ENCODE measurements around the gene MBD1.
"Not testable (repeated sequence)": the region's sequence is repeated elsewhere in the genome, so short reads cannot be mapped to it uniquely, and the experiment has no call there.

MBD1 gene

GRCh38 chr18:50288348-50289107 is 7.2 kb upstream of the MBD1 start:
- not testable (repeated sequence) for DNase-seq

GRCh38 chr18:50287441-50288347 is 6.4 kb upstream of the MBD1 start, which contains the start of gene CXXC1:
CXXC1 (minus strand) TSS chr18:50287692; CDS start chr18:50287589, 103 bp downstream.
- DNase-seq: peak; percentile 99

- DNase-seq: no peak
These were observed 5.7 kb upstream of the MBD1 start for GRCh38 chr18:50287028-50287440.

- peak; percentile 23 for DNase-seq
These were observed 5.2 kb upstream of the MBD1 start for GRCh38 chr18:50286391-50287027.

- DNase-seq: no peak
These were observed 4.5 kb upstream of the MBD1 start for GRCh38 chr18:50285631-50286321.

GRCh38 chr18:50285071-50285470 is 3.7 kb upstream of the MBD1 start:
- no peak for DNase-seq

DNA sequence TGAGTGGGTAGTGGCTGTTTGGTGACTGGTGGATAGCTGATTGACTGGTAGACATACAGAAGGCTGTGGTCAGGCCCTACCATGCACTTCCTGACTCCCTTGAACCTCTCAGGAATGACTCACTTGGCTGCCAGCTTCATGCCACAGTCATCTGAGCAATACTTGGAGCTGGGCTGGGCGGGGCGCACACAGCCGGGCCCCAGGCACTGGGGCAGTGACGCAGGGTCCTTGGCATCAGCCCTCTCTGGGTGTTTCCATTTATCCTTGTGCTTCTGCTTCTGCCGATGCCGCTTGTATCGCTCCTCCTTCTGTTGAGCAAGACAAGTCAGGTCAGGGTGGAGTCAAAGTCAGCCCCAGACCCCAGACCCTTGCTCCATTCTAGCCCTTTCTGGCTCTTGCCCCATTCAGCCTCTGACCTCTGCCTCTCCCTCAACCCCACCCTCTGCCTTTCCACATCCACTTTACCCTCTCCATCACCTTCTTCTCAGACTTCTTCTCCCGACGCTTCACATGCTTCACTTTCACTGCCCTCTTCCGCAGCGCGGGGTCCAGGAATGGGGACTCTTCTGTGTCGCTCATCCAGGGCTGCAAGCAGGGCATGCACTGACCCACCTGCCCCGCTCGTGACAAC is 3.0 kb upstream of the MBD1 start:
- DNase-seq: no peak

- DNase-seq: no peak
These were observed 2.3 kb upstream of the MBD1 start for GRCh38 chr18:50283469-50284209.

DNA sequence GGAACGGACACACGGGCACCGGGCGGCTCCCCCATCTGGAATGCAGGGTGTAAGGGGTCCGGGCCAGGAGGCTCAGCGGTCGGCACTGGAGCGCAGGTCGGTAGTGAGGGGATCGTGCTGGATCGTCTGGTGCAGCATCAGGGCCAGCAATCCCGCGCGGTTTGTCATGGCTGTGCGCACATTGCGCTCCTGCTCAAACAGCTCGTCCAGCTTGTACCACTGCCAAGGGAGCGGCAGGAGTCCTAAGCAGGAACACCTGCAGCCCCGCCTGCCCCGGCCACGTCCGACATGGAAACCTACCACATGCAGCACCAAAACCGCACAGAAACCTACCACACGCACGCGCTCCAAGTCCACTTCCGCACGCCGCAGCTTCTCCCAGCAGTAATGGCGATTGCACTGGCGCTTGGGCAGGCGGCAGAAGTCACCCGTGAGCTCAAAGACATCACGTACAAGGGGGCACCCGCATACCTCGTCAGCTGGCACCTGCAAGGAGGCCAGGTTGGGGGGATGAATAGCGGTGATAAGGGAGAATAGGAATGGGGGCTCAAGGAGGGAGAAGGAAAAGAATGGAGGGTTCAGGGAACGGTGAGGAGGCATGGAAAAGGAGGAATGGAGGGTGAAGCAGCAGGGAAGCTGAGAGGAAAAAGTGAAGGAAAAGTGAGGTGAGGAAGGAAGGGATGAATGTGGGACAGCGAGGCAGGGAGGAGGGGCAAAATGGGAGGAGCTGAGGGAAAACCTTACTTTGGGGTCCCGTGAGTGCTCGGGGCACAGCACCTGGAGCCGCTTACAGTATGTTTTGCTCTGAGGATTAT is 1.4 kb upstream of the MBD1 start:
- no peak for DNase-seq

DNA sequence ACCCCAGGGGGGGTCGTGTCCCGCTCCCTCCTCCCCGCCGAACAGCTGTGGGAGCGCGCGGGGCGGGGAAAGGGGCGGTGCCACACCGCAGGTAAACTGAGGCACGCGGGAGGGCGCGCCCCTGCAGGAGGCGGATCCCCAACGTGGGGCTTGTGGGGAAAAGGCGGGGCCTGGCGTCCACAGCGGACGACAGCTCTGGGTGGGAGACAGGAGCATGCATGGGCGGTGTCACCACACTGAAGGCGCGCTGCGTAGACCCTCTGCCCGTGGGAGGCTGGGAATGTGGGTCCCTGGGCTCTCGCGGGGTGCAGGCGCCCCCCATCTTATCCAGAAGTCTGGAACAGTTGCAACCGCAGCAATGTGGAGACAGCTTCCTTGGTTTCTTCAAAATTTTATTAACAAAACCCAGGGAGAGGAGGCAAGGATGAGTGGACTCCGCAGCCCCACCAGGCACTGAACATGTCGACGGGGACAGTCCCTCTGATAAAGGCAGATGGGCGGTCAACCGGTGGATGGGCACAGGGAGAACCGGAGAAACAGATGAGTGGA is 723 bp upstream of the MBD1 start:
- DNase-seq: no peak

DNA sequence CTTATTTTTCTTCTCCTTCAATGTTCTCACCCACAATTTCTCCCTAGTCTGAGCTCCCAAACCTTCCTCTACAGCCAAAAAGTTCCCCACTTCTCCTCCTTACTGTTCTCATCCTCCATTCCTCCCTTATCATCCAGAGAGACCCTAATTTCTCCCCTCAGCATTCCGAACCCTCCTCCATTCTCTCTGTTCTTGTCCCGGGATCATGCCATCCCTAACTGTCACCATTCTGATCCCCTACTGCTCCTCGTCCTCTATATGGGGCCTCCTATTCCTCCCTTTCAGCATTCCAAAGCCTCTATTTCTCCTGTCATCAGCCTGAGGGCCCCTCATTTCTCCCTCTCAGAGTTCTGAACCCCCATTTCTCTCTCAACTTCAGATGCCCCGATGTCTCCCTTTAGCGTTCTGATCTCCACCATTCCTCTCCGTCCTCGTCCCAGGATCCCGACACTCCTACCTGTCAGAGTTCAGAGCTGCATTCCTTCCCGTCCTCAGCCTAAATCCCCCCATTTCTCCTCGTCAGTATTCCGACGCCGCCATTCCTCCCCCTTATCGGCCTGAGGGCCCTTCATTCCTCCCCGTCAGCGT is 522 bp downstream of the MBD1 start:
- no peak for DNase-seq

DNA sequence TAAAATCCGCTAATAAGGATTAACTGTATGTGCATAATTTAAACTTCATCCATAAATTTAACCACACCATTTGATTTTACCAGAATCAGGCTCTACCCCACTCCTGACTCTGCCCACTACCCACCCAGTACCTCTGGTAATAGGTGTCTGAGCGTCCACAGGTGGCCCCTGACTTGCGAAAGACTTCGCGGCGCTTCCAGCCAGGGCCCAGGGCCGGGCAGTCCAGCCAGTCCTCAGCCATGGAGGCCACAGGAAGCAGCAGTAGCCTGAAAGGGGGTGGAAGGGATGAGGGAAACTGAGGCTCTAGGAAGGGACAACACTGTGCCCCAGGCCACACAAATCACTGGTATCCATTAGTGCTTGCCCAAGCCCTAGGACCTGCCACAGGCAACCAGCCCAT is 1.6 kb downstream of the MBD1 start:
- no peak for DNase-seq

DNA sequence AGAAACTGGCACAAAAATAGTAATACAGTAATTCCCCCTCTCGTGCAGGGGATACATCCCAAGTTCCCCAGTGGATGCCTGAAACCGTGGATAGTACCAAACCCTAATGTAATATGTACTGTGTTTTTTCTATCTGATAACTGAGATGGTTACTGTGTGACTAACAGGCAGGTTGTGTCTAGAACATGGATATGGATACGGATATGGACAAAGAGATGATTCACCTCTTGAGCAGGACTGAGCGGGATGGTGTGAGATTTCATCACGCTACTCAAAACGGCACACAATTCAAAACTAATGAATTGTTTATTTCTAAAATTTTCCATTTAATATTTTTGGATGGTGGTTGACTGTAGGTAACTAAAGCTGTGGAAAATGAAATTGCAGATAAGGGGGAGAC is 3.4 kb downstream of the MBD1 start:
- no peak for DNase-seq

- DNase-seq: no peak
These were observed 4.9 kb downstream of the MBD1 start for GRCh38 chr18:50276452-50276851.

GRCh38 chr18:50275503-50276036 is 5.8 kb downstream of the MBD1 start:
- no peak for DNase-seq

DNA sequence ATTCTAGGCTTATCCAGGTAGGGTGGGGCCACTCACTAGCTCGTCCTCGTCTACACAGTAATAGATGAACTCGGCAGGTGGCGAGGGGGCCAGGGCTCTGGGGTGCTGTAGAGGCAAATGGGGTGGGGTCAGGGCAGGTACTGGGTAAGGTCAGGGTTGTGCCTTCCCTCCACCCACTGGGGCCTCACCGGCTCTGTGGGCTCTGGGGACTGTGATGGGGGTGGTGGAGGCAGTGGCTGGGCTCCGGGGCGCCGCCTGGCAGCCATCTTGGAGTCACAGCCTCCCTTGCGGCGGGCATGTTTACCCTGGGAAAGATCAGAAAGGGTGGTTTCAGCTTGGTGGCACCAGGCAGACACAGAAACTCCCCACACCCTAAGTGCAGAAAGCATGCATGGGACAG is 6.4 kb downstream of the MBD1 start:
- no peak for DNase-seq

DNA sequence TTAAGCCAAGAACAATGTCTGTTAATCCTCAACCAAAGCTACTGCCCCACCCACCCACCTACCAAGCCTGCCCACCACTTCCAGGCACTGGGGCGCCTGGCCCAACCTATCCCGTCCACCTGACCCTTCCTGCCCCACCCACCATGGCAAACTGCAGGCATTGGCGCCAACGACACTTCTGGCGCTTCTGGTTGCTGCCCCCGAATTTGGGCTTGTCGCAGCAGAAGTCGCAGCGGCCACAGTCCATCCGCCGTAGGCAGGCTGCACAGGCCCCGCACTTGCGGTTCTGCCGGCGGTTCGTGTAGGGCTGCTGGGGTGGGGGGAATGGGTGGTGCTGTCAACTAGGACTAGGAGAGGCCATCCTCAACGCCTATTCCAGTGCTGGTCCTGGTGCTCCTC is 7.3 kb downstream of the MBD1 start:
- no peak for DNase-seq

DNA sequence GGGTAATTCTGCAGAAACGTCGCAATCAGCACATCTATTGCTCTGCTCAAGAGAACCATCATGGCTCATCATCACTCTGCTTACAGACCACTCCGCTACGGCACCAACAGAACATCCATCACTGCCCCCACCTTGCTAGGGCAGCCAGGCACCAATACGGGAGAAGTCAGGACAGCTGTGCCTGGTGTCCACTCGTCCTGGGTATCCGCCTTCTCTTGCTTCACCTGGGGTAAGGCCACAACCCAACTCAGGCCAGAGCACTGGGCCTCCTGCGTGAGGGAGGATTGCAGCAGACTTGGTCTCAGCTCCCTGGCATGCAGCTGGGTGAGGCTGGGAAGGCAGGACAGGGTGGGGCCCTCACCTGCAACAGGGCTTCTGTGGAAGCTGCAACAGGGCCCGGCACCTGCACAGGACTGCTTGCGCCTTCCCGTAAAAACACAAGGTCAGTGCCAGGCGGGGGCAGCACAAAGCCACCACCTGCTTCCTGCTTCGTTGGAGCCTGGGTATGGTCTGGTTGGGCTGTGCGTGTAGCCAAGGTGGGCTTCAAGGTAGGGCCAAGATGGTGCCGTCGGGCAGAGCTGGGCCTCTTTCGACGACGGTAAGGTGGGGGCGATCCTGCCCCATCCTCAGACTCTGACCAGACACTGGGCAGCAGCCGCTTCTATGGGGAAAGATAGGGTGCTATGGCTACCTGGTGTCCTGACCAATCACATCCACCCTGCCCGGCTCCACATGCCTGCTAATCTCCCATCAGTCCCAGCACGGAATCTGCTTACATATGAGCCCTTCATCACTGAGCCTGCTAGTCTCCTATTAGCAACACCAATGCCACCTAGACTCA is 7.9 kb downstream of the MBD1 start:
- no peak for DNase-seq

- no peak for DNase-seq
These were observed 8.8 kb downstream of the MBD1 start for GRCh38 chr18:50272568-50272967.

Measured in eye (tissue), 1 donor.